SK-N-SH (cell line): ENCODE results near the gene SARDH. TPM values are rescaled to one million over a fixed set of nuclear protein-coding genes. Genes with fewer than 3 reads are reported as not detected.

Experiments
- CTCF ChIA-PET: fragments of 300-600, 350-600 bp; formaldehyde crosslinking; extraction: SDS; loops from one replicate; lab custom pipeline; 2021; lab: Yijun Ruan, JAX
- POLR2A ChIA-PET: fragments of 350-600 bp; sonication (Branson Sonifier 250); formaldehyde crosslinking; extraction: SDS; loops from one replicate; lab custom pipeline; 2020; ENCODE audit warnings: antibody characterized with exemption, inconsistent platforms; lab: Yijun Ruan, JAX
- DNase-seq: peaks from one replicate; pipeline ENCODE4 v3.0.0; 2012
- H2AFZ ChIP-seq: fragments of 200-600 bp; sonication (generic); 2 replicates; pipeline ENCODE4 v1.8.1; 2016; ENCODE audit warnings: antibody characterized with exemption, mild to moderate bottlenecking, low read depth
- H3F3A ChIP-seq: fragments of 200-600 bp; sonication (generic); replicated peaks from 2 replicates; pipeline ENCODE3; 2016; ENCODE audit warnings: antibody characterized with exemption, mild to moderate bottlenecking; ENCODE audit not compliant: insufficient read depth
- H3K27ac ChIP-seq, 2 experiments: fragments of 200-500 bp in 1 of 2; fragments of 200-600 bp in 1 of 2; sonication (Bioruptor generic) in 1 of 2; sonication (generic), shearing (Covaris generic) in 1 of 2; 2 replicates each; pipeline versions ENCODE4 v1.5.1 to v1.6.1; 2014 to 2016; ENCODE audit warnings: low read depth in 2 of 2, inconsistent platforms in 1 of 2, low read length in 1 of 2, mild to moderate bottlenecking in 1 of 2, mixed read lengths in 1 of 2
- H3K27me3 ChIP-seq: fragments of 200-600 bp; sonication (generic), shearing (Covaris generic); 2 replicates; pipeline ENCODE4 v1.6.1; 2016; ENCODE audit warnings: mixed run types; ENCODE audit not compliant: insufficient read depth
- H3K36me3 ChIP-seq, 2 experiments: fragments of 200-500 bp in 1 of 2; fragments of 200-600 bp in 1 of 2; sonication (Bioruptor generic) in 1 of 2; sonication (generic) in 1 of 2; replicated peaks in 1 of 2; 2 replicates each; pipeline versions ENCODE3 to v1.5.1; 2014 to 2016; ENCODE audit warnings: low read length in 1 of 2, mild to moderate bottlenecking in 1 of 2; ENCODE audit not compliant: insufficient read depth in 2 of 2, control insufficient read depth in 1 of 2
- H3K4me1 ChIP-seq, 2 experiments: fragments of 200-500 bp in 1 of 2; fragments of 200-600 bp in 1 of 2; sonication (Bioruptor generic) in 1 of 2; sonication (generic), shearing (Covaris generic) in 1 of 2; 2 replicates each; pipeline versions ENCODE4 v1.5.1 to v1.6.1; 2014 to 2016; ENCODE audit warnings: low read depth in 1 of 2, low read length in 1 of 2, mixed run types in 1 of 2; ENCODE audit not compliant: insufficient read depth in 2 of 2, control insufficient read depth in 1 of 2
- H3K4me2 ChIP-seq: fragments of 200-600 bp; sonication (generic), shearing (Covaris generic); 2 replicates; pipeline ENCODE4 v1.6.1; 2017; ENCODE audit warnings: mixed run types
- H3K4me3 ChIP-seq, 2 experiments: fragments of 200-500 bp in 1 of 2; fragments of 200-600 bp in 1 of 2; sonication (Bioruptor generic) in 1 of 2; sonication (generic), shearing (Covaris generic) in 1 of 2; 2 replicates each; pipeline versions ENCODE4 v1.5.1 to v1.8.1; 2014 to 2016; ENCODE audit warnings: low read depth in 2 of 2, inconsistent platforms in 1 of 2, low read length in 1 of 2, mild to moderate bottlenecking in 1 of 2, mixed read lengths in 1 of 2, moderate library complexity in 1 of 2
- H3K79me2 ChIP-seq: fragments of 200-600 bp; sonication (generic); 2 replicates; pipeline ENCODE4 v1.8.1; 2017; ENCODE audit warnings: mild to moderate bottlenecking; ENCODE audit not compliant: insufficient read depth
- H3K9ac ChIP-seq: fragments of 200-600 bp; sonication (generic); 2 replicates; pipeline ENCODE4 v1.6.1; 2017; ENCODE audit warnings: mixed run types
- H3K9me2 ChIP-seq: fragments of 200-600 bp; sonication (generic); 2 replicates; pipeline ENCODE4 v1.6.1; 2017; ENCODE audit warnings: mixed run types
- H3K9me3 ChIP-seq: fragments of 200-600 bp; sonication (generic); 2 replicates; pipeline ENCODE4 v1.6.1; 2017; ENCODE audit warnings: mixed run types, mild to moderate bottlenecking, moderate library complexity
- H4K20me1 ChIP-seq: fragments of 200-600 bp; sonication (generic); 2 replicates; pipeline ENCODE4 v1.6.1; 2017; ENCODE audit warnings: mild to moderate bottlenecking, mixed run types; ENCODE audit not compliant: insufficient read depth
- EP300 ChIP-seq, 2 experiments: IDR thresholded peaks; 2 replicates each; pipeline versions ENCODE4 v1.4.0 to v1.6.1; 2012; ENCODE audit warnings: borderline replicate concordance in 1 of 2, low read depth in 1 of 2, low read length in 1 of 2
- FOXJ3 ChIP-seq: sonication (generic); formaldehyde crosslinking; IDR thresholded peaks from 2 replicates; pipeline ENCODE4 v1.5.1; 2020; ENCODE audit warnings: mild to moderate bottlenecking, missing genetic modification reagents
- FOXM1 ChIP-seq: IDR thresholded peaks from 2 replicates; pipeline ENCODE4 v1.4.0; 2012; ENCODE audit warnings: low read depth, mild to moderate bottlenecking
- NRF1 ChIP-seq: IDR thresholded peaks from 2 replicates; pipeline ENCODE4 v1.6.1; 2012; ENCODE audit warnings: low read depth, mild to moderate bottlenecking, low read length
- PBX3 ChIP-seq: IDR thresholded peaks from 2 replicates; pipeline ENCODE4; 2012
- RAD21 ChIP-seq: IDR thresholded peaks from 2 replicates; pipeline ENCODE4 v1.6.1; 2012; ENCODE audit warnings: mild to moderate bottlenecking, low read length
- SIN3A ChIP-seq: IDR thresholded peaks from 2 replicates; pipeline ENCODE4 v1.6.1; 2012; ENCODE audit warnings: low read depth, mild to moderate bottlenecking, low read length, moderate library complexity, borderline replicate concordance
- SMC3 ChIP-seq: IDR thresholded peaks from 2 replicates; pipeline ENCODE4 v1.6.1; 2012; ENCODE audit warnings: low read depth, low read length, improper control_type of control experiment
- TAF1 ChIP-seq: IDR thresholded peaks from 2 replicates; pipeline ENCODE4 v1.6.1; 2012; ENCODE audit warnings: low read depth, mild to moderate bottlenecking, low read length, moderate library complexity, borderline replicate concordance
- USF1 ChIP-seq: IDR thresholded peaks from 2 replicates; pipeline ENCODE4 v1.4.0; 2012; ENCODE audit warnings: low read depth, borderline replicate concordance
- USF2 ChIP-seq: fragments of 150-350 bp; IDR thresholded peaks from 2 replicates; pipeline ENCODE4 v1.6.1; 2017; ENCODE audit warnings: antibody characterized with exemption, low read length, low read depth, borderline replicate concordance
- YY1 ChIP-seq: IDR thresholded peaks from 2 replicates; pipeline ENCODE4 v1.4.0; 2012; ENCODE audit warnings: low read depth, mild to moderate bottlenecking
- ZBTB33 ChIP-seq: IDR thresholded peaks from 2 replicates; pipeline ENCODE4 v1.4.0; 2012; ENCODE audit warnings: low read depth, borderline replicate concordance
- WGBS: methylation state at CpG from one replicate; pipeline ENCODE4 v1.1.6; 2017; ENCODE audit warnings: low lambda C conversion rate; 5-methylcytosine and 5-hydroxymethylcytosine counted together
- polyA plus RNA-seq, 3 experiments: library from polyadenylated mRNA; depleted of rRNA; stranded (reverse); fragments of >200 nt; gene quantifications; 2 replicates each; pipeline ENCODE4 v1.2.3, GENCODE V29; 2012

SARDH gene
- polyA plus RNA-seq, 1 of the 3 experiments (the other 2 are of a cell fraction): 5.9 TPM

GRCh38 chr9:133616643-133617405 lies 121.3 kb downstream of the SARDH start (continued):
- TF ChIP-seq TAF1: no peak
- no peak for TF ChIP-seq FOXJ3

GRCh38 chr9:133615606-133616188 lies 122.5 kb downstream of the SARDH start:
- no peak for DNase-seq
- TF ChIP-seq ZBTB33 (no peak), FOXM1 (no peak), SIN3A (no peak), RAD21 (no peak), FOXJ3 (no peak), PBX3 (no peak), SMC3 (no peak), YY1 (no peak), USF2 (no peak), NRF1 (no peak), EP300 (IDR thresholded peaks at IDR 0.05; ENCODE audit: borderline replicate concordance in 1 of 2, low read depth in 1 of 2, low read length in 1 of 2) (no peak), USF1 (no peak)
- TF ChIP-seq, all 33 proteins: peak for 0
- WGBS: 75% methylated on average over 10 of the region's 13 CpGs
- POLR2A ChIA-PET: interaction anchor here (0.9 to 18.3 kb wide), 2 partner anchors 22 to 82 kb away, joined by 4 to 261 read pairs; partner anchors contain the start of genes ADAMTSL2 and DBH
- no peak overlapping the region for H3K4me2 ChIP-seq
- H3K27me3 ChIP-seq: peaks cover 9% of the 10 kb centered on the region; the same call in 1 of the 2 replicates
- H3K4me1 ChIP-seq: peaks cover 0 to 37% of the 10 kb centered on the region in 2 experiments; a peak in 1 of 4 replicates
- no peak overlapping the region for H3K4me3 ChIP-seq
- no peak overlapping the region for H2AFZ ChIP-seq
- H3F3A ChIP-seq: no peaks in the 10 kb centered on the region
- H4K20me1 ChIP-seq: no peaks in the 10 kb centered on the region
- H3K27ac ChIP-seq: no peak overlapping the region
- H3K9me3 ChIP-seq: no peaks in the 10 kb centered on the region
- H3K79me2 ChIP-seq: no peaks in the 10 kb centered on the region
- H3K36me3 ChIP-seq: no peaks in the 10 kb centered on the region
- no peak overlapping the region for H3K9ac ChIP-seq
- no peaks in the 10 kb centered on the region for H3K9me2 ChIP-seq
- CTCF ChIA-PET: interaction anchor here (0.8 to 2.1 kb wide), 3 partner anchors 8 to 25 kb away, joined by 3 to 4 read pairs (median 3); no protein-coding TSS in a partner anchor
